ENCODE measurements around the gene PDCL3. TPM values are rescaled to one million over a fixed set of nuclear protein-coding genes. Genes with fewer than 3 reads are reported as not detected.

PDCL3 gene
- total and polyA plus RNA-seq, 2 experiments from 2014 or later: 28.1 to 72.4 TPM

DNA sequence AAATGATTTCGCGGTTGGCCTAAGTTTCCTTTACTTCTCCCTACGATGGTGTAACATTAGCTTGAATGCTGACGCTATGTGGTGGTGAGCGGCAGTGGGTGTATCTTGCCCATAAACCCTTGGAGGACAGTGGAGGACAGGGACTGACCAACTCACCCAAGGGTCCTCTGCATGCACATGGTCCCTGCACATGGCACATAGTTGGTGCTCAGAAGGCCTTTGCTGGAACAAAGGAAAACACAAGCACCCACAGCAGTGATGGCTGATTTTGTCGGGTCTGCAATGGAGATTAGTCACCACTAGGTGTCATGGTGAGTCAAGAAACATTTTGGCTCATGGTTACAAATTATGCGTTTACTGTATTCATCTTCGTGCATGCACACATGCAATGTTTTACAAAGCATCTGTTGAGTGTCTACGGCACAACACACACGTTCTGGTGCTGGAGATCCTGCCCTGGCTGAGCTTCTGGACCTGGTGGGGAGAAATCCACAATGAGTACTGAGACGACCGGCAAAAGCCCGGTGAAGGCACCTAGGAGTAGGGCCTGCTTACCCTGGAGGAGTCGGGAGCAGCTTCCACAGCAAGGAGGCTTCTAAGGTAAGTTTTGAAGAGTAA is 44.0 kb downstream of the PDCL3 start:
- 0 out of 2 replicates have a peak overlapping the region, but pooled peaks have one; percentile 51 for H3K27ac Mint-ChIP-seq

DNA sequence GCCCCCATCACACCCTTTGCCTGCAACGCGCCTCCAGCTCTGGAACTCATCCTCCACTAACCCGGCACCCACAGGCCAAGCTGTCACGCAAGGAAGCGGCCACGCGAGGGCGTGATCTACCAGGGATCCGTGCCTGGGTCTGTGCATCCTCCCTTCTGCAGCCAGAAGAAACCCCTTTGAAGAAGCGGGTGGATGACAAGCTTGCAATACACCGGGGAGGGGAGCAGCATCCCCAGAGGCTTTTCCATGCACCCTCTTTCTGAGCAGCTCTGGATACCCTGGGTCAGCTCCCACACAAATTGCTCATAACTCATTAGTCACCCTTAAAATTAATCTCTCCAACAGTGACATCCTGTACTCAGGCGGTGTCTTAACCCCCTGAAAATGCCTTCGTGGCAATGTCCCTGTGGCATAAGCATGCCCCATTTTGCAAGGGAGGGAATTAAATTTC is 47.6 kb downstream of the PDCL3 start:
- Histone ChIP-seq H3K4me1 (ENCODE audit: insufficient read depth) (no peaks in the 10 kb centered on the region), H4K20me1 (replicated peaks; ENCODE audit: insufficient read depth) (no peaks in the 10 kb centered on the region)
- H3K27me3 Mint-ChIP-seq (ENCODE audit: insufficient read depth, low read depth, poor library complexity): peaks cover 4% of the 10 kb centered on the region

More for the DNA sequence above, 44.0 kb downstream of the PDCL3 start:
- H3K9me2 ChIP-seq (ENCODE audit: insufficient read depth): no peaks in the 10 kb centered on the region
- H3K36me3 Mint-ChIP-seq (ENCODE audit: low read depth): no peaks in the 10 kb centered on the region
- H3K36me3 ChIP-seq (ENCODE audit: insufficient read depth): no peaks in the 10 kb centered on the region
- peak; percentile 74 for DNase-seq (ENCODE audit: low spot score)
- no peaks in the 10 kb centered on the region for H3K27me3 ChIP-seq (ENCODE audit: insufficient read depth)
- H3K27me3 Mint-ChIP-seq (ENCODE audit: insufficient read depth, low read depth, poor library complexity): peaks cover 10% of the 10 kb centered on the region
- no peaks in the 10 kb centered on the region; the same call in 1 of the 2 replicates for H3K4me1 ChIP-seq (ENCODE audit: insufficient read depth)
- no peak overlapping the region for H3K4me3 Mint-ChIP-seq
- H2AFZ ChIP-seq: peak overlapping the region; percentile 95
- H3K27ac ChIP-seq (ENCODE audit: low read depth): no peak overlapping the region
- peaks cover 11% of the 10 kb centered on the region for H3K4me1 Mint-ChIP-seq
- no peak overlapping the region for H3K4me3 ChIP-seq
- H3K9me3 Mint-ChIP-seq: no peaks in the 10 kb centered on the region
- no peak overlapping the region for H3K4me2 ChIP-seq
- ATAC-seq: peak; percentile 61
- H4K20me1 ChIP-seq (replicated peaks; ENCODE audit: insufficient read depth): no peaks in the 10 kb centered on the region
- TF ChIP-seq, protein P1, sequence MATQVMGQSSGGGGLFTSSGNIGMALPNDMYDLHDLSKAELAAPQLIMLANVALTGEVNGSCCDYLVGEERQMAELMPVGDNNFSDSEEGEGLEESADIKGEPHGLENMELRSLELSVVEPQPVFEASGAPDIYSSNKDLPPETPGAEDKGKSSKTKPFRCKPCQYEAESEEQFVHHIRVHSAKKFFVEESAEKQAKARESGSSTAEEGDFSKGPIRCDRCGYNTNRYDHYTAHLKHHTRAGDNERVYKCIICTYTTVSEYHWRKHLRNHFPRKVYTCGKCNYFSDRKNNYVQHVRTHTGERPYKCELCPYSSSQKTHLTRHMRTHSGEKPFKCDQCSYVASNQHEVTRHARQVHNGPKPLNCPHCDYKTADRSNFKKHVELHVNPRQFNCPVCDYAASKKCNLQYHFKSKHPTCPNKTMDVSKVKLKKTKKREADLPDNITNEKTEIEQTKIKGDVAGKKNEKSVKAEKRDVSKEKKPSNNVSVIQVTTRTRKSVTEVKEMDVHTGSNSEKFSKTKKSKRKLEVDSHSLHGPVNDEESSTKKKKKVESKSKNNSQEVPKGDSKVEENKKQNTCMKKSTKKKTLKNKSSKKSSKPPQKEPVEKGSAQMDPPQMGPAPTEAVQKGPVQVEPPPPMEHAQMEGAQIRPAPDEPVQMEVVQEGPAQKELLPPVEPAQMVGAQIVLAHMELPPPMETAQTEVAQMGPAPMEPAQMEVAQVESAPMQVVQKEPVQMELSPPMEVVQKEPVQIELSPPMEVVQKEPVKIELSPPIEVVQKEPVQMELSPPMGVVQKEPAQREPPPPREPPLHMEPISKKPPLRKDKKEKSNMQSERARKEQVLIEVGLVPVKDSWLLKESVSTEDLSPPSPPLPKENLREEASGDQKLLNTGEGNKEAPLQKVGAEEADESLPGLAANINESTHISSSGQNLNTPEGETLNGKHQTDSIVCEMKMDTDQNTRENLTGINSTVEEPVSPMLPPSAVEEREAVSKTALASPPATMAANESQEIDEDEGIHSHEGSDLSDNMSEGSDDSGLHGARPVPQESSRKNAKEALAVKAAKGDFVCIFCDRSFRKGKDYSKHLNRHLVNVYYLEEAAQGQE (IDR thresholded peaks at IDR 0.05; ENCODE audit: unreplicated experiment): no peak
- TF ChIP-seq, protein P2, sequence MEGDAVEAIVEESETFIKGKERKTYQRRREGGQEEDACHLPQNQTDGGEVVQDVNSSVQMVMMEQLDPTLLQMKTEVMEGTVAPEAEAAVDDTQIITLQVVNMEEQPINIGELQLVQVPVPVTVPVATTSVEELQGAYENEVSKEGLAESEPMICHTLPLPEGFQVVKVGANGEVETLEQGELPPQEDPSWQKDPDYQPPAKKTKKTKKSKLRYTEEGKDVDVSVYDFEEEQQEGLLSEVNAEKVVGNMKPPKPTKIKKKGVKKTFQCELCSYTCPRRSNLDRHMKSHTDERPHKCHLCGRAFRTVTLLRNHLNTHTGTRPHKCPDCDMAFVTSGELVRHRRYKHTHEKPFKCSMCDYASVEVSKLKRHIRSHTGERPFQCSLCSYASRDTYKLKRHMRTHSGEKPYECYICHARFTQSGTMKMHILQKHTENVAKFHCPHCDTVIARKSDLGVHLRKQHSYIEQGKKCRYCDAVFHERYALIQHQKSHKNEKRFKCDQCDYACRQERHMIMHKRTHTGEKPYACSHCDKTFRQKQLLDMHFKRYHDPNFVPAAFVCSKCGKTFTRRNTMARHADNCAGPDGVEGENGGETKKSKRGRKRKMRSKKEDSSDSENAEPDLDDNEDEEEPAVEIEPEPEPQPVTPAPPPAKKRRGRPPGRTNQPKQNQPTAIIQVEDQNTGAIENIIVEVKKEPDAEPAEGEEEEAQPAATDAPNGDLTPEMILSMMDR (conservative IDR thresholded peaks at IDR 0.05; ENCODE audit: low read depth in 2 of 2): peak; percentile 87 to 94
- TF ChIP-seq JUNB (IDR thresholded peaks at IDR 0.05; ENCODE audit: unreplicated experiment): no peak
- no peak for TF ChIP-seq ZNF331 (CRISPR knock-in tag; IDR thresholded peaks at IDR 0.05; ENCODE audit: low read depth)
- H3F3A ChIP-seq (replicated peaks; ENCODE audit: low read depth): no peaks in the 10 kb centered on the region
- H3K79me2 ChIP-seq (replicated peaks; ENCODE audit: insufficient read depth): no peaks in the 10 kb centered on the region

More for the DNA sequence above, 47.6 kb downstream of the PDCL3 start:
- H3K9me3 Mint-ChIP-seq: no peaks in the 10 kb centered on the region
- no peaks in the 10 kb centered on the region for H3K27me3 ChIP-seq (ENCODE audit: insufficient read depth)
- no peaks in the 10 kb centered on the region for H3F3A ChIP-seq (replicated peaks; ENCODE audit: low read depth)
- no peak overlapping the region for H3K4me2 ChIP-seq
- peak; percentile 76 for DNase-seq (ENCODE audit: low spot score)
- TF ChIP-seq, protein P2 (conservative IDR thresholded peaks at IDR 0.05; ENCODE audit: low read depth in 2 of 2): peak; percentile 62 to 93
- no peak for TF ChIP-seq JUNB (IDR thresholded peaks at IDR 0.05; ENCODE audit: unreplicated experiment)
- H3K4me1 Mint-ChIP-seq: peaks cover 2% of the 10 kb centered on the region; the same call in 2 of the 3 replicates
- H3K27ac Mint-ChIP-seq: no peak overlapping the region
- H2AFZ ChIP-seq: no peak overlapping the region
- H3K36me3 ChIP-seq (ENCODE audit: insufficient read depth): no peaks in the 10 kb centered on the region
- H3K79me2 ChIP-seq (replicated peaks; ENCODE audit: insufficient read depth): no peaks in the 10 kb centered on the region
- no peak overlapping the region for H3K4me3 ChIP-seq
- no peak overlapping the region for H3K4me3 Mint-ChIP-seq
- H3K27ac ChIP-seq (ENCODE audit: low read depth): no peak overlapping the region
- no peaks in the 10 kb centered on the region for H3K36me3 Mint-ChIP-seq (ENCODE audit: low read depth)
- peak; percentile 87 for ATAC-seq
- no peaks in the 10 kb centered on the region for H3K9me2 ChIP-seq (ENCODE audit: insufficient read depth)
